GM23338 (cell line): Measurements from ENCODE around the gene STX16. TPM values are rescaled to one million over a fixed set of nuclear protein-coding genes. Genes with fewer than 3 reads are reported as not detected.

ENCODE experiments used
- ATAC-seq: fragments of 200-7000 bp; cut with Tn5 transposase; 3 replicates; pipeline ENCODE4 v1.9.1; 2020
- DNase-seq: peaks from one replicate; pipeline ENCODE4 v3.0.0-alpha.2; 2015; ENCODE audit warnings: low spot score
- H2AFZ ChIP-seq: fragments of 200-600 bp; sonication (generic); 2 replicates; pipeline ENCODE4 v1.8.0; 2016; ENCODE audit warnings: antibody characterized with exemption, mild to moderate bottlenecking, moderate library complexity
- H3F3A ChIP-seq: fragments of 200-600 bp; sonication (generic); replicated peaks from 2 replicates; pipeline ENCODE4 v1.8.0; 2017; ENCODE audit warnings: antibody characterized with exemption, mixed run types, low read depth
- H3K27ac ChIP-seq: fragments of 200-600 bp; sonication (generic); 2 replicates; pipeline ENCODE4 v1.6.1; 2016; ENCODE audit warnings: low read depth
- H3K27me3 ChIP-seq: fragments of 200-600 bp; sonication (generic); 2 replicates; pipeline ENCODE4 v1.8.0; 2016; ENCODE audit warnings: mild to moderate bottlenecking, mixed run types, moderate library complexity; ENCODE audit not compliant: insufficient read depth
- H3K36me3 ChIP-seq: fragments of 200-600 bp; sonication (generic); 2 replicates; pipeline ENCODE4 v1.8.0; 2016; ENCODE audit warnings: mild to moderate bottlenecking; ENCODE audit not compliant: insufficient read depth
- H3K4me1 ChIP-seq: fragments of 200-600 bp; sonication (generic); 2 replicates; pipeline ENCODE4 v1.8.0; 2016; ENCODE audit warnings: mild to moderate bottlenecking, moderate library complexity; ENCODE audit not compliant: insufficient read depth
- H3K4me2 ChIP-seq: fragments of 200-600 bp; sonication (generic); 2 replicates; pipeline ENCODE4 v1.7.1; 2017; ENCODE audit warnings: mixed run types
- H3K4me3 ChIP-seq: fragments of 200-600 bp; sonication (generic); 2 replicates; pipeline ENCODE4 v1.6.1; 2016; ENCODE audit warnings: mixed run types
- H3K79me2 ChIP-seq: fragments of 200-600 bp; sonication (generic); replicated peaks from 2 replicates; pipeline ENCODE4 v1.8.0; 2017; ENCODE audit warnings: mild to moderate bottlenecking; ENCODE audit not compliant: insufficient read depth
- H3K9me2 ChIP-seq: fragments of 200-600 bp; sonication (generic); 2 replicates; pipeline ENCODE4 v1.8.0; 2017; ENCODE audit not compliant: insufficient read depth
- H4K20me1 ChIP-seq: fragments of 200-600 bp; sonication (generic); replicated peaks from 2 replicates; pipeline ENCODE4 v1.8.0; 2017; ENCODE audit warnings: mild to moderate bottlenecking; ENCODE audit not compliant: insufficient read depth
- H3K27ac Mint-ChIP-seq: 2 replicates; pipeline ENCODE4 v1.8.0; 2020; ENCODE audit warnings: inconsistent platforms, mild to moderate bottlenecking, moderate library complexity, mixed read lengths
- H3K27me3 Mint-ChIP-seq: 3 replicates; pipeline ENCODE4 v1.8.0; 2022; ENCODE audit warnings: low read depth, mild to moderate bottlenecking, moderate library complexity, mixed read lengths, inconsistent platforms; ENCODE audit not compliant: insufficient read depth, poor library complexity
- H3K36me3 Mint-ChIP-seq: 3 replicates; pipeline ENCODE4 v1.8.0; 2021; ENCODE audit warnings: low read depth, mild to moderate bottlenecking, inconsistent platforms, moderate library complexity, mixed read lengths
- H3K4me1 Mint-ChIP-seq: 3 replicates; pipeline ENCODE4 v1.8.0; 2020; ENCODE audit warnings: mild to moderate bottlenecking, inconsistent platforms, mixed read lengths
- H3K4me3 Mint-ChIP-seq: 3 replicates; pipeline ENCODE4 v1.8.0; 2021; ENCODE audit warnings: moderate library complexity, mild to moderate bottlenecking, inconsistent platforms, mixed read lengths
- H3K9me3 Mint-ChIP-seq: 3 replicates; pipeline ENCODE4 v1.8.0; 2020; ENCODE audit warnings: moderate library complexity, mild to moderate bottlenecking, inconsistent platforms, mixed read lengths
- CREB1 ChIP-seq: fragments of 250-450 bp; sonication (Bioruptor Pico); IDR thresholded peaks from 2 replicates; pipeline ENCODE4 v1.5.0; 2020; ENCODE audit warnings: low read depth, mild to moderate bottlenecking, moderate library complexity
- EZH2 ChIP-seq: fragments of 200-600 bp; sonication (generic); IDR thresholded peaks from one replicate; pipeline ENCODE4 v1.8.0; 2017; ENCODE audit warnings: antibody characterized with exemption, mild to moderate bottlenecking, low read depth; ENCODE audit not compliant: unreplicated experiment
- EZH2phosphoT487 ChIP-seq: fragments of 200-600 bp; sonication (generic); IDR thresholded peaks from one replicate; pipeline ENCODE4 v1.8.1; 2018; ENCODE audit warnings: antibody characterized with exemption; ENCODE audit not compliant: unreplicated experiment
- ZNF114 ChIP-seq: fragments of 250-450 bp; sonication (Bioruptor Pico); IDR thresholded peaks from 2 replicates; pipeline ENCODE4 v1.5.0; 2020; ENCODE audit warnings: mild to moderate bottlenecking, moderate library complexity
- polyA plus RNA-seq: library from polyadenylated mRNA; unstranded; fragments of >200 nt; fragmentation: Nextera tagmentation; extraction: Ambion mirVana; gene quantifications from 2 replicates; pipeline ENCODE4 v1.2.1, GENCODE V29; 2016
- total RNA-seq: library from RNA; depleted of rRNA; stranded (reverse); fragments of >200 nt; shearing (Covaris generic); gene quantifications from 2 replicates; pipeline ENCODE4 v1.2.3, GENCODE V29; 2014
- TF ChIP-seq, protein P1 (sequence below): fragments of 250-450 bp; sonication (Bioruptor Pico); IDR thresholded peaks from 2 replicates; pipeline ENCODE4 v1.5.0; 2020; ENCODE audit warnings: mild to moderate bottlenecking, moderate library complexity

STX16 gene
- total and polyA plus RNA-seq, 2 experiments from 2014 or later: 31.2 to 70.5 TPM

DNA sequence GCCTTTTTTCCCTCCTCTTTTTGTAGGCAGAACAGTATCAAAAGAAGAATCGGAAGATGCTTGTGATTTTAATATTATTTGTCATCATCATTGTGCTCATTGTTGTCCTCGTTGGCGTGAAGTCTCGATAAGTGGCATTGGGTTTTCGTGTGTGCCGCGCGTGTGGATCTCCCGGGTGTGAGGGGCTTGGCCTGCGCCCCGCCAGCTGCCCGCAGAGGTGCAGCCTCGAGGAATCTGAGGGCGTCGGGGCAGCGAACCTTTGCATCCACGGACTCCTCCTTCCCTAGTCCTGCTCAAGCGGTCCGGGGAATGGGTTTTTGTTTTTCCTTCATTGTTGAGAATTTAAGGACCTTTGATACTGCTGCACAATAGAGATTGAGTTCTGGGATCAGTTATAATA, 25.1 kb downstream of the STX16 start:
- Histone ChIP-seq H3K27ac (no peak overlapping the region), H3K9me2 (no peaks in the 10 kb centered on the region), H4K20me1 (no peaks in the 10 kb centered on the region), H3K4me3 (no peak overlapping the region), H3K4me2 (no peak overlapping the region), H3K27me3 (no peaks in the 10 kb centered on the region), H3F3A (peaks cover under 1% of the 10 kb centered on the region; the same call in 1 of the 2 replicates), H2AFZ (no peak overlapping the region), H3K4me1 (peaks cover 8% of the 10 kb centered on the region; the same call in 1 of the 2 replicates), H3K36me3 (peaks cover 20% of the 10 kb centered on the region), H3K79me2 (peaks cover 18% of the 10 kb centered on the region; the same call in 1 of the 2 replicates)
- H3K4me1 Mint-ChIP-seq: peaks cover 50% of the 10 kb centered on the region
- H3K9me3 Mint-ChIP-seq: no peaks in the 10 kb centered on the region
- DNase-seq: no peak
- no peak for ATAC-seq
- H3K27ac Mint-ChIP-seq: peak overlapping the region; percentile 88; the same call in 1 of the 2 replicates
- H3K27me3 Mint-ChIP-seq: no peaks in the 10 kb centered on the region
- peaks cover 82% of the 10 kb centered on the region for H3K36me3 Mint-ChIP-seq
- no peak overlapping the region for H3K4me3 Mint-ChIP-seq
- TF ChIP-seq EZH2 (no peak), CREB1 (no peak)

DNA sequence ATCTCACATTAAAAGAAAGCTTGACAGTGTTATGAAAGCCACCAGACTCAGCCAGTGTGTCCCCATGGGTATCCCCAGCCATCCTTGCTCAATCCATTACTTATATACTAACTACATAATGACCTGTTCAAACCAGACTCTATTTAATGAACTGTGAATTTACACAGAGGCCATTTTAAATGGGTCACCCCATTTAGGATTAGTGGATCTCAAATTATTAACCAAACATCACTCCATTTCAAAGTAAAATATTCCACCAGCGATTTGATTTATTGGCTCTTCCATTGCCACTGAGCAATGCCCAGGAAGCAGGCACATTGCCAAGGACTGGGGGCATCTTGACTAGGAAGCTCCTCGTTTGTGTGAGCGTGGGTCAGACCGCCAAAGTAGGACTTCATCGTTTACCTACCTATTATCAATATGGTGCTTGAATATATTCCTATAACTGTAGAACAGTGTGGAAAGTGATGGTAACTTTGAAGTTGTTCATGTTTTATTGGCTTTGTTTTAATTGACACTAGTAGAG, 26.1 kb downstream of the STX16 start:
- peaks cover 7% of the 10 kb centered on the region; the same call in 1 of the 2 replicates for H3K4me1 ChIP-seq
- TF ChIP-seq, protein P1, sequence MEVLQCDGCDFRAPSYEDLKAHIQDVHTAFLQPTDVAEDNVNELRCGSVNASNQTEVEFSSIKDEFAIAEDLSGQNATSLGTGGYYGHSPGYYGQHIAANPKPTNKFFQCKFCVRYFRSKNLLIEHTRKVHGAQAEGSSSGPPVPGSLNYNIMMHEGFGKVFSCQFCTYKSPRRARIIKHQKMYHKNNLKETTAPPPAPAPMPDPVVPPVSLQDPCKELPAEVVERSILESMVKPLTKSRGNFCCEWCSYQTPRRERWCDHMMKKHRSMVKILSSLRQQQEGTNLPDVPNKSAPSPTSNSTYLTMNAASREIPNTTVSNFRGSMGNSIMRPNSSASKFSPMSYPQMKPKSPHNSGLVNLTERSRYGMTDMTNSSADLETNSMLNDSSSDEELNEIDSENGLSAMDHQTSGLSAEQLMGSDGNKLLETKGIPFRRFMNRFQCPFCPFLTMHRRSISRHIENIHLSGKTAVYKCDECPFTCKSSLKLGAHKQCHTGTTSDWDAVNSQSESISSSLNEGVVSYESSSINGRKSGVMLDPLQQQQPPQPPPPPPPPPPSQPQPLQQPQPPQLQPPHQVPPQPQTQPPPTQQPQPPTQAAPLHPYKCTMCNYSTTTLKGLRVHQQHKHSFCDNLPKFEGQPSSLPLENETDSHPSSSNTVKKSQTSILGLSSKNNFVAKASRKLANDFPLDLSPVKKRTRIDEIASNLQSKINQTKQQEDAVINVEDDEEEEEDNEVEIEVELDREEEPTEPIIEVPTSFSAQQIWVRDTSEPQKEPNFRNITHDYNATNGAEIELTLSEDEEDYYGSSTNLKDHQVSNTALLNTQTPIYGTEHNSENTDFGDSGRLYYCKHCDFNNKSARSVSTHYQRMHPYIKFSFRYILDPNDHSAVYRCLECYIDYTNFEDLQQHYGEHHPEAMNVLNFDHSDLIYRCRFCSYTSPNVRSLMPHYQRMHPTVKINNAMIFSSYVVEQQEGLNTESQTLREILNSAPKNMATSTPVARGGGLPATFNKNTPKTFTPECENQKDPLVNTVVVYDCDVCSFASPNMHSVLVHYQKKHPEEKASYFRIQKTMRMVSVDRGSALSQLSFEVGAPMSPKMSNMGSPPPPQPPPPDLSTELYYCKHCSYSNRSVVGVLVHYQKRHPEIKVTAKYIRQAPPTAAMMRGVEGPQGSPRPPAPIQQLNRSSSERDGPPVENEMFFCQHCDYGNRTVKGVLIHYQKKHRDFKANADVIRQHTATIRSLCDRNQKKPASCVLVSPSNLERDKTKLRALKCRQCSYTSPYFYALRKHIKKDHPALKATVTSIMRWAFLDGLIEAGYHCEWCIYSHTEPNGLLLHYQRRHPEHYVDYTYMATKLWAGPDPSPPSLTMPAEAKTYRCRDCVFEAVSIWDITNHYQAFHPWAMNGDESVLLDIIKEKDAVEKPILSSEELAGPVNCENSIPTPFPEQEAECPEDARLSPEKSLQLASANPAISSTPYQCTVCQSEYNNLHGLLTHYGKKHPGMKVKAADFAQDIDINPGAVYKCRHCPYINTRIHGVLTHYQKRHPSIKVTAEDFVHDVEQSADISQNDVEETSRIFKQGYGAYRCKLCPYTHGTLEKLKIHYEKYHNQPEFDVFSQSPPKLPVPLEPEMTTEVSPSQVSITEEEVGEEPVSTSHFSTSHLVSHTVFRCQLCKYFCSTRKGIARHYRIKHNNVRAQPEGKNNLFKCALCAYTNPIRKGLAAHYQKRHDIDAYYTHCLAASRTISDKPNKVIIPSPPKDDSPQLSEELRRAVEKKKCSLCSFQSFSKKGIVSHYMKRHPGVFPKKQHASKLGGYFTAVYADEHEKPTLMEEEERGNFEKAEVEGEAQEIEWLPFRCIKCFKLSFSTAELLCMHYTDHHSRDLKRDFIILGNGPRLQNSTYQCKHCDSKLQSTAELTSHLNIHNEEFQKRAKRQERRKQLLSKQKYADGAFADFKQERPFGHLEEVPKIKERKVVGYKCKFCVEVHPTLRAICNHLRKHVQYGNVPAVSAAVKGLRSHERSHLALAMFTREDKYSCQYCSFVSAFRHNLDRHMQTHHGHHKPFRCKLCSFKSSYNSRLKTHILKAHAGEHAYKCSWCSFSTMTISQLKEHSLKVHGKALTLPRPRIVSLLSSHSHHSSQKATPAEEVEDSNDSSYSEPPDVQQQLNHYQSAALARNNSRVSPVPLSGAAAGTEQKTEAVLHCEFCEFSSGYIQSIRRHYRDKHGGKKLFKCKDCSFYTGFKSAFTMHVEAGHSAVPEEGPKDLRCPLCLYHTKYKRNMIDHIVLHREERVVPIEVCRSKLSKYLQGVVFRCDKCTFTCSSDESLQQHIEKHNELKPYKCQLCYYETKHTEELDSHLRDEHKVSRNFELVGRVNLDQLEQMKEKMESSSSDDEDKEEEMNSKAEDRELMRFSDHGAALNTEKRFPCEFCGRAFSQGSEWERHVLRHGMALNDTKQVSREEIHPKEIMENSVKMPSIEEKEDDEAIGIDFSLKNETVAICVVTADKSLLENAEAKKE (CRISPR knock-in tag): no peak
- TF ChIP-seq EZH2phosphoT487: no peak
- TF ChIP-seq ZNF114 (CRISPR knock-in tag): no peak
- Mint-ChIP-seq H3K27me3 (no peaks in the 10 kb centered on the region), H3K36me3 (peaks cover 80% of the 10 kb centered on the region), H3K4me1 (peaks cover 48% of the 10 kb centered on the region), H3K4me3 (no peak overlapping the region), H3K27ac (peak overlapping the region; percentile 64; the same call in 1 of the 2 replicates), H3K9me3 (no peaks in the 10 kb centered on the region)
- no peak for DNase-seq
- ATAC-seq: no peak
- 0 out of 2 replicates have a peak overlapping the region, but pooled peaks have one; percentile 13 for H3K4me2 ChIP-seq
- peaks cover 14% of the 10 kb centered on the region; the same call in 1 of the 2 replicates for H3K79me2 ChIP-seq
- peaks cover 16% of the 10 kb centered on the region for H3K36me3 ChIP-seq
- no peaks in the 10 kb centered on the region for H3K9me2 ChIP-seq
- no peaks in the 10 kb centered on the region; the same call in 1 of the 2 replicates for H3F3A ChIP-seq
- H4K20me1 ChIP-seq: no peaks in the 10 kb centered on the region
- H3K27ac ChIP-seq: no peak overlapping the region
- no peaks in the 10 kb centered on the region for H3K27me3 ChIP-seq
- no peak overlapping the region for H3K4me3 ChIP-seq
- H2AFZ ChIP-seq: no peak overlapping the region
